ENCODE measurements around the gene BLVRA.
"Not testable (repeated sequence)": the region's sequence is repeated elsewhere in the genome, so short reads cannot be mapped to it uniquely, and the experiment has no call there.

BLVRA gene

GRCh38 chr7:43815373-43815772 lies 56.9 kb downstream of the BLVRA start:
- no peak overlapping the region for H3K4me3 ChIP-seq (ENCODE audit: low read depth, low read length)
- POLR2A ChIA-PET, result no interaction called here

GRCh38 chr7:43816046-43816797 lies 57.7 kb downstream of the BLVRA start:
- H3K4me3 ChIP-seq (ENCODE audit: low read depth, low read length); DNase-seq (ENCODE audit: low read depth, low spot score); POLR2A ChIA-PET: not testable (repeated sequence)
- CTCF ChIA-PET, result interaction anchor here (0.7 to 1.1 kb wide), 2 partner anchors 17 to 22 kb away, joined by 3 read pairs; no protein-coding TSS in a partner anchor

More at GRCh38 chr7:43815373-43815772, 56.9 kb downstream of the BLVRA start:
- no peak for DNase-seq (ENCODE audit: low read depth, low spot score)
- CTCF ChIA-PET, result interaction anchor here (1.1 kb wide), 2 partner anchors 21 to 23 kb away, joined by 3 read pairs; no protein-coding TSS in a partner anchor
- TF ChIP-seq CTCF (IDR thresholded peaks at IDR 0.05; ENCODE audit: insufficient read depth, low read length, missing control alignments), result no peak

- DNase-seq (ENCODE audit: low read depth, low spot score); POLR2A ChIA-PET; H3K4me3 ChIP-seq (ENCODE audit: low read depth, low read length): not testable (repeated sequence)
- CTCF ChIA-PET, result interaction anchor here (1.0 to 11.4 kb wide), 2 partner anchors 12 to 13 kb away, joined by 3 to 133 read pairs; no protein-coding TSS in a partner anchor
Measured at GRCh38 chr7:43823425-43823824, 64.9 kb downstream of the BLVRA start.

- POLR2A ChIA-PET, result no interaction called here
Measured at GRCh38 chr7:43823941-43824340, 65.5 kb downstream of the BLVRA start.

GRCh38 chr7:43824513-43824912 lies 66.0 kb downstream of the BLVRA start:
- H3K4me3 ChIP-seq (ENCODE audit: low read depth, low read length); POLR2A ChIA-PET: not testable (repeated sequence)
- CTCF ChIA-PET, result interaction anchor here (1.3 to 11.4 kb wide), 2 partner anchors 12 to 103 kb away, joined by 3 to 133 read pairs; no protein-coding TSS in a partner anchor

More at GRCh38 chr7:43823941-43824340, 65.5 kb downstream of the BLVRA start:
- CTCF ChIA-PET, result interaction anchor here (11.4 kb wide), 1 partner anchor 12 kb away, joined by 133 read pairs; no protein-coding TSS in a partner anchor
- TF ChIP-seq CTCF (IDR thresholded peaks at IDR 0.05; ENCODE audit: insufficient read depth, low read length, missing control alignments), result no peak
- DNase-seq (ENCODE audit: low read depth, low spot score), result no peak
- no peak overlapping the region for H3K4me3 ChIP-seq (ENCODE audit: low read depth, low read length)

GRCh38 chr7:43824963-43825362 lies 66.5 kb downstream of the BLVRA start:
- ChIA-PET CTCF (interaction anchor here (1.3 to 11.4 kb wide), 3 partner anchors 11 to 103 kb away, joined by 3 to 133 read pairs (median 3); no protein-coding TSS in a partner anchor), POLR2A (no interaction called here)
- DNase-seq (ENCODE audit: low read depth, low spot score), result no peak
- H3K4me3 ChIP-seq (ENCODE audit: low read depth, low read length), result no peak overlapping the region
- TF ChIP-seq CTCF (IDR thresholded peaks at IDR 0.05; ENCODE audit: insufficient read depth, low read length, missing control alignments), result no peak

More at GRCh38 chr7:43824513-43824912, 66.0 kb downstream of the BLVRA start:
- DNase-seq (ENCODE audit: low read depth, low spot score), result not testable (repeated sequence)

GRCh38 chr7:43825391-43825808 lies 66.9 kb downstream of the BLVRA start:
- ChIA-PET CTCF (interaction anchor here (1.3 to 11.4 kb wide), 3 partner anchors 11 to 104 kb away, joined by 3 to 133 read pairs (median 3); no protein-coding TSS in a partner anchor), POLR2A (no interaction called here)
- no peak for TF ChIP-seq CTCF (IDR thresholded peaks at IDR 0.05; ENCODE audit: insufficient read depth, low read length, missing control alignments)
- DNase-seq (ENCODE audit: low read depth, low spot score), result no peak
- no peak overlapping the region for H3K4me3 ChIP-seq (ENCODE audit: low read depth, low read length)

- H3K4me3 ChIP-seq (ENCODE audit: low read depth, low read length); POLR2A ChIA-PET; DNase-seq (ENCODE audit: low read depth, low spot score): not testable (repeated sequence)
- CTCF ChIA-PET, result interaction anchor here (1.4 to 11.4 kb wide), 2 partner anchors 5 to 248 kb away, joined by 7 to 133 read pairs; partner anchors contain the start of gene STK17A
Measured at GRCh38 chr7:43830917-43831316, 72.4 kb downstream of the BLVRA start.
